Stimulated activated CD4-positive, alpha-beta T cell treated with anti-CD3 and anti-CD28 coated beads, Interleukin-12 subunit alpha, Interleukin-12 subunit beta, amount 100 ng/mL, for 4 hours (primary cell): ENCODE results near the gene LPP.

Experiments
- DNase-seq: peaks from one replicate; pipeline ENCODE4 v3.0.0-alpha.2; 2020

The LPP gene

DNA sequence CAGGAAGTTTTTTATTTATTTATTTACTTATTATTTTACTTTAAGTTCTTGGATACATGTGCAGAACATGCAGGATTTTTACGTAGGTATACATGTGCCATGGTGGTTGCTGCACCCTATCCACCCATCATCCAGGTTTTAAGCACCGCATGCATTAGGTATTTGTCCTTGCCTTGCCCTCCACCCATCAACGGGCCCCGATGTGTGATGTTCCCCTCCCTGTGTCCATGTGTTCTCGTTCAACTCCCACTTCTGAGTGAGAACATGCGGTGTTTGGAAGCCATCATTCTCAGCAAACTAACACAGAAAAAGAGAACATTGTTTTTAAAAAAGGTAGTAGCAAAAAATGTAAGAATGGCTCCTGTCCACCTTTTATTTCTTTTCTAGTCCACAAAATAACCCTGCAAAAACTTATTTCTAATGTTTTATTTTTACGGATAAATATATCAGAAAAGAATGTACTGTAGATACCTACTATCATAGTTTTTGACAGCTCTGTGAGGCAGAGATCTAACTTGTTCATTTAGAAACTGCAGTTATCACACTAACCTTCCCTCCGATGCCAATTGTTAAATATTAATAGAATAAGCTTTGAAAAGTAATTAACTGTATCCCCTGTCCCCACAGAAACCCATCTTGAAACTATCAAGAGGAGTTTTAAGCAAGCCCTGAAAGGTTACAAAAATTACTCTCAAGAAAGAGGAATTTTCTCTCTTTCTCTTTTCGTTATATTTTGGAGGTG, 189.2 kb downstream of the LPP start:
- no peak for DNase-seq

DNA sequence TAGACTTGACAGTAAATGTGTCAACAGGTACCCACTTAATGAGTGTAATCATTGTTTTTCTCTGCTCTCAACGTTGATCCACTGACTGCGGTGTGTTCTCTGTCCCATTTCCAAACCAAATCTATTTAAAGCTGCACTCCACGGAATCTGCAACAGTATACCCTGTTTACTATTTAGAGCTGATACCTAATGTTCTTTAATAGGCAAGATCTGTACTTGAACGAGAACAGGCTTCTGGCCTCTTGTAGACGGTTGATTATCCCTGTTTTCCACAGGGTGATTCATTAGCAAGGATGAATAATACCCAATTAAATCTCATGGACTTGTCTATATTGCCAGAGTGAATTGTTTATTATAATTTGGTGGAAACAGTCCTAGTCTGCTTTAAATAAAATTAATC, 189.9 kb downstream of the LPP start:
- DNase-seq, result no peak

DNA sequence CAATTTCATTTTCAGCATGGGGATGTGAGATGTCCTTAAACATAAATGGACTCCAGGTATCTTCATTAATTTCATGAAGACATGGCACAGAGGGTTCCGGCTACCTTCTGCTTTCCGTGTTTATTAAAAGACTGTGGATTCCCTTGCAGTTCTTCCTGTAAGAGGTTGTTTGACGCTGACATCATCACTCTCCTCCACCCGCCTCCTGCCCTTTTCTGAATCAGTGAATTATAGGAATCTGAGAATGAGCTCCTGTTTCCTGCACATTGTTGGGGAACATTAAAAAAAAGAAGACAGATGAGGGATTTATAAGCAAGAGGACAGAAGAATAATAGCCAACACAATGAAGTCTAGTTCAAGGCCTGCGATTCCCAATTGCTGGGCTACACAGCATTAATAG, 191.3 kb downstream of the LPP start:
- DNase-seq, result no peak

DNA sequence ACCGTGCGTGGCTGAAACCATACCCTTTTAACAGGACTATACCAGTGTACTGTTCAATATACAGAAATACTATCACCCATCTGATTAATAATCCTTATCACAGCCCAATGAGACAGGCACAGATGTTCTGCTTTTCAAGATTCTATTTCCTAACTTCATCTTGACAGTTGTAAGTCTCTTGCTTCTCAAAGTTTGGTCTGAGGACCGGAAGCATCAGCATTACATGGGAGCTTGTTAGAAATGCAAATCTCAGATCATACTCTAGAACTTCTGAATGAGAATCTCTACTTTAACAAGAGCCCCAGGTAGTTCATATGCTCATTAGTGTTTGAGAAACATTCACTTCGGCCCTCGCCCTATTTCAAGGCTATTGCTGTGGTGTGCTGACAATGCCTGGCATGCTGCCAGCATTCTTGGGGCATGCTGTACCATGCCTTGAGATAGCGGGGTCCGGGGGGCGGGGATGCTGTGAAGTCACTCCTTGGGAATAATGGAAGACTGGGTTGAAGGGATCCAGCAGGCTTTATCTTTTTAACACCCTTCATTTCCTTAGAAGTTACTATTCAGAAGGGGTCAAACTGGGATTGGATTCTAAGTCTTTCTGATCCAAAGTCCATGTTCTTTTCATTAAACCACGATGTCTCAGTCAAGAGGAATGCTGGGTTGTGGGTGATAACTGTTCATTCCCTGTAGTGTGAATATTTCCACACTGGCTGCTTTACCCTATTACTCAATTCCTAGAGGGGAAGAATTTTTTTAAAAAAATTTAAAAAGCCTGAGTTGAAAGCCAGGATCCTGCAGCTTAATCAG, 194.7 kb downstream of the LPP start:
- no peak for DNase-seq

DNA sequence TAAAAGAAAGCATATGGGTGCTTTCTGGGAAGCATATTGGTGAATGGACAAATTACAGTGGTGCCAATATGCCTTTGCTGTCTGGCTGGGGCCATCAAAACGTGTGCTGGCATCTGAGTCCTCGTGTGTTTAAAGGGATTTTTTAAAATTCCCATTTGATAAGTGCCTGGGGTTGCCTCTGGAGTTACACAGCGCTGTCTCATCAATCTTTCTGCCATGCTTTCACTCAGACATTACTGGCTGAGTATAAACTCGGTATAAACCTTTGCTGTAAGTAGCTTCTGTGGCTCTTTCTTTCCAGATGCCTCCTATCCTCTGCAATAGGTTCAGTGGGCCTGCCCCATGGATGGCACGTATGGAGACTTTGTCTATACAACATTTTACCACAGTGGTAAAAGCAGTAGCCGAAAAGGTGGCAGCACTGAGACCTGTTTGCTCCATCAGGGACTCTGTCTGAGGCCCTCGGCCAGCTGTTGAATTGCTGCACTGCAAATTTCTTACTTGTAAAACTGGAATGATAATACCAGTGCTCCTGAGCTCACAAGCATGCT, 195.5 kb downstream of the LPP start:
- DNase-seq, result no peak

DNA sequence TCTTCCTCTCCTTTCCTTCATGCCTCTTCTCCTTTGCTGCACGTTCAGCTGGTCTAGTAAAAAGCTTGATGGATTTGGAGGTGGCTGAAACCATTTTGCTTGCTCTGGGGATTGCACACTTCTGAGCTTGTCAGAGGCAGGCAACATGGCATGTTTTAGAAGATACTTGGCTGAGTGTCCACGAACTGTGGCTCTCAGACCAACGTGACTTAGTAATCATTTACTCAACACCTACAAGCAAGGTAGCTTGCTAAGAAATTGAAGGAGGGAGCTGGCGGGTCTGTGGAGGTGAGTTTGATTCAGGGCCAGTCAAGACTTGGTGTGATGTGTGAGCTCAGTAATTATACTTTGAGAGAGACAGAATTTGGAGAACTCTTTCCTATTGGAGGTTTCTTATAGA, 196.0 kb downstream of the LPP start:
- no peak for DNase-seq

DNA sequence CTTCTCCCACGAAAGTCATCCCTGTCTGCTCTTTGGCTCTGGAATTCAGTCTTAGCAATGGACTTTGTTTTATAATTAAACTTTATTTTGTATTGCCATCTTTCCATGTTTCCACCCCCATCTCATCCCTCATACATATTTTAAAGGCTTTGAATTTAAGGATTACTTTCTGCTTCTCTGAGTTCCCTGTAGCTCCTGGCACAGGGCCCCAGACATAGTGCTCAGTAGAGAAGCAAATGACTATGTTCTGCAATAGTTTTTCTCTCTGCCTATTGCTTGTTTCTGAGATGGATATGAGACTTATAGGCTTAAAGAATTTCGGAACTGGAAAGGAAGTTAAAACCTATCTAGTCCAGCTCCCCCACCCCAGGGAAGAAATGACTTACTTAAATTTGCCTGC, 197.0 kb downstream of the LPP start:
- DNase-seq, result no peak

DNA sequence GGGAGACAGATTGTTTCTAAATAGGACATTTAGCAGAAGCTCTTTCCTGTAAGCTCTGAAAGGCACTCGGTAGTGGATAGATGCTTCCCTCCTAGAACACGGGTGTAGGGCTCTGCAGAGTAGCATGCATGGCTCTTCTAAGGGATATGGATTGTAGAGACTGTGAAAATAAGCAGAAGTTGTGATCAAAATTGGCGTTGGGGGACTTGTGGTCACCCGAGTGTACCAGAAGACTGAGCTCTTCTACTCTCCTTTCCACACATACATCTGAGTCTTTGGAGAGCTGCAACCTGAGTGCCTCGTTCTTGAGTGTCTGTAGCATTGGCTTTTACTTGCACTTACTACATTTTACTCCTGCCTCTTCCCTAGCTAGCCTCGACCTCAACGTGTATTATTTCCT, 197.7 kb downstream of the LPP start:
- no peak for DNase-seq

DNA sequence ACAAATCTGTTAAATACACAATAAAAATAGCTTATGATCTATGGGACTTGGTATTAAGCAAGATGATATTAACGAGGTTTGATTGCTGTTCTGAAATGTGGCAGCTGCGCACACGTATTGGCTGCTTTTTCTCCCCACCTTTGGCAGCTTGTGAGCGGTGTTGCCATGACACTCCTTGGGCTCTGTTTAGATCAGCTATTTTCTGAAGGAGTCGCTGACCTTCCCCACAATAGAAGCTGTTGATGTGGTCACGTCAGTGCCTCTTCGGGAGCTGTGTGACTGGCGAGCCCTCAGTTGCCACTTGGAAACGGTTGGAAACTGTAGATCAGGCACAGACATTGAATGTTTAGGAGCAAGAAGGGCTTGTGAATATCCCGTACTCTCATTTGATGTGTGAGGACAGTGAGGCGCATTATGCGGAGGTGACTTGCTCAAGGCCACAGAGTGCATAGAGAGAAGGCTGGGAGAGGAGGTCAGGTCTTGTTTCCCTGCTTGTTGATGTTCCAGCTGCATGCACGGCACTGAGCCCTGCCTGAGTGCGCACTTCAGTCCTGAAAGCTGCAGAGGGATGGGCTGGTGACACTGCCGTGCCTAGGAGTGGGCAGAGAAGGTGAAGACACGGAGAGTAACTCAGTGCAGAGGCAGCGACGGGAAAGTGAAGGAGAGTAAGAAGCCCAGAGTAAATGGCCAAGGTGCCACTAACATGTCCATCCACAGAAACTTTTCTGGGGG, 198.4 kb downstream of the LPP start:
- no peak for DNase-seq

DNA sequence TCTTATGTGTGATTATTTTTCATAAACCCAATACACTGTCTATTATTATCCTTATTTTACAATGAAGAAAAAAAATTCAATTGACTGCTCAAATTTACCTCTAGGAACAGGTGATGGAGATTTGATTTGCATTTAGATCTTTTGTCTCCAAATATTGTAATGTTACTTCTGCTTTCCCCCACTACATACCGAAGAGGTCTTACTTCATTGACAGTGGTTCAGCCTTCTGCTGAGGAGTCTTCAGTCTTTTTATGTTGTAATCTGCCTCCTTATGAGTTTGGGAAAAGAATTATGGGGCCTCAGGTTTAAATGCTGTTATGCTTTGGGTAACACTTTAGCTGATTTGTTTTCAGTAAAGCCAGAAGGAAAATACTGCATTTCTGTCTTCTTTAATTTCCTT, 199.5 kb downstream of the LPP start:
- DNase-seq, result no peak

DNA sequence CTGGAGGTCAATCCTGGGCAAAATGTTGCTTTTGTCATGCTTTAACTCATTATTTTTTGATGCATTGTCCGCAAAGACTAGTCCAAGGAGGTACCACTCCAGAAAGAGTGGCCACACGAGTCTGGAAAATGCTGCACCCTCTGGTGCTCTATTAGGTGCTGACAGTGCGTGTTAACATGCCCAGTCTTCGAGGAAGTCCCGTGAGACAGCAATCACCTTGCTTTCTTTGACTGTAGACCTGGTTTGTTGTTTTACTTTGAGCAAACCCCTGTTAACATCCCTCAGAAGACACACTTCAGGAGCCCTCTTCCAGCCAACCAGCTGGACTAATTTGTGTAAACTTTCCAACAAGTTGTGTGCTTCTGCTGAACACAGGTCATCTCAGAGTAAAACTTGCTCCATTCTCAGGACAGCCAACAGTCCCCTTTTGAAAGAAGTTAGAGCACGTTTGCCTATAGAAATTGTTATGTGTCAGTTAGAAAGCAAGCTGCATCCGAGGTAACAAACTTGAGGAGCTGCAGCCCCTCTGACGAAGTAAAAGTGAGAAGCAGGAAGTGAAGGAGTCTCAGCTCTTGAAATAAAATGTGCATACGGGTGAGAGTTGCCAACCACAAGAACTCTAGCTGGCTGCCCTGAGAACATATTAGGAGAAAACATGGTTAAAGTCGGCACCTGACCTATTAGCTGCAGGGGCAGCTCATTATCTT, 205.0 kb downstream of the LPP start:
- DNase-seq, result no peak

DNA sequence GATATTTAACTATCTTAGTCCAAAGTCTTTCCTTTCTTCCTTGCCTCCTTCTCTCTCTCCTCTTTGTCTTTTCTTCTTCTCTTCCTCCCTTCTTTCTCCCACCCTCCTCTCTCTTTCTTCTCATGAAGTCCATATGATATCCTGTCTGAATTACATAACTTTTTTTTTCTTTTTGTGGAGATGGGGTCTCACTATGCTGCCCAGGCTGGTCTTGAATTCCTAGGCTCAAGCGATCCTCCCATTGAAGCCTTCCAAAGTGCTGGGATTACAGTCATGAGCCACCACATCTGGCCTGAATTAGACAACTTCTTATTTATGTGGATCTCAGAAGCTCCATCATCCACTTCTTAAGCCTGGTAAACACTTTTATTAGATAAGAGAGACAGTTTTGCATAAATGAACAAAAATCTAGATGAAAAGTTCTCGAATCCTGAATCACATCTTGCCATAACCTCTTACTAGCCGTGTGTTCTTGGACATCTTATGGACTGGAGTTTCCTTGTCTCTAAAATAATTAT, 206.5 kb downstream of the LPP start:
- DNase-seq, result no peak

DNA sequence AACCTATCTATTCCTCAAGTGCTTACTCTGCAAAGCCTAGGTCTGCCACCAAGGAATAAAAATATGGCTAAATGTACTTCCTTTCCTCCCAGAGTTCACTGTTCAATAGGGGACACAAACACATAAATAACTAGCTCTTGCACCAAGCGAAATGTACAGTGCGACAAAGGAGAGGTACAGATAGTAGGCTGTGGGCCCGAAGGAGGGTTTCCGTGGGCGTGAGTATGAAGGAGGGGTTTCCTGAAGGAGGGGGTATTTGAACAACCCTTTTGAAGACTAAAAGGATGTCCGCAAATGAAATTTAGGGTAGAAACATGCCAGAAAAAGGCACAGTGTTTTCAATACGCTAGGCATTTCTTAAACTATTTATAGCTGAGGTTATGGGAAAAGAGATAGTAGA, 207.9 kb downstream of the LPP start:
- DNase-seq, result no peak

DNA sequence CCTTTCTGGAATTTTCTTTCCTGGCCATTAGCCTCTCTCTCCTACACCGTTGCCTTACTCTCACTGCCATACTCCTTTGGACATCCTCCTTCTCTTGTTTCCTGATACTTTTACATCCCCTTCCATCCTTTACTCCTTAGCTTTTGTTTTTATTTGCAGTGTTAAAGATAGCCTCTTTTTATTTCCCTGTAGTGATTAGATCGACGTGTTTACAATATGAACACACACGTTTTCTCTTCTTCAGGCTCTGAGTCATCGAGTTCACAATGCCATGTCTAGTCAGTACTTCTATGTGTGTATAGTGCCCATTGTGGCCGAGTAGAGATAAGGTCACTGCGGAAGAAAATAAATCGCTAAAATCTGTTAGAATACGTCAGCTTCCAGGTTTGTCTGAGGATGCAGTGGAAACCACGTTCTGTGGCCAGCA, 208.5 kb downstream of the LPP start:
- no peak for DNase-seq

DNA sequence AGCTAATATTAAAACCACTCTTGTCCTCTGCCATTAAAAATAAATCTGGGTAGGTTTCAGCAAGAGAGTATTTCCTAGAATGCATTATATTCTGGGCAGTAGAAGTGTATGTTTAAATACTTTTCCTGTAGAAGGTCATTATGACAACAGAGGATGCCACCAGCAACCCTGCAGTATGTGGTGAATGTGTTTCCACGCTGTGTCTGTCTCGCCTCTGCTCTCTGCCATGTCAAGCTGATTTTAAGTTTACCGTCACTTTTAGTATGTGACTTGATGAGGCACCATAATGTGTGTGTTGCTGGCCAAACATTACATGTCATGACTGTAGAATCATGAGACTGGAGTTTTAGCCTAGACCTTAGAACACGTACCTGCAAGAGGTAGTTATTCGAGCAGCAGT, 211.2 kb downstream of the LPP start:
- no peak for DNase-seq

DNA sequence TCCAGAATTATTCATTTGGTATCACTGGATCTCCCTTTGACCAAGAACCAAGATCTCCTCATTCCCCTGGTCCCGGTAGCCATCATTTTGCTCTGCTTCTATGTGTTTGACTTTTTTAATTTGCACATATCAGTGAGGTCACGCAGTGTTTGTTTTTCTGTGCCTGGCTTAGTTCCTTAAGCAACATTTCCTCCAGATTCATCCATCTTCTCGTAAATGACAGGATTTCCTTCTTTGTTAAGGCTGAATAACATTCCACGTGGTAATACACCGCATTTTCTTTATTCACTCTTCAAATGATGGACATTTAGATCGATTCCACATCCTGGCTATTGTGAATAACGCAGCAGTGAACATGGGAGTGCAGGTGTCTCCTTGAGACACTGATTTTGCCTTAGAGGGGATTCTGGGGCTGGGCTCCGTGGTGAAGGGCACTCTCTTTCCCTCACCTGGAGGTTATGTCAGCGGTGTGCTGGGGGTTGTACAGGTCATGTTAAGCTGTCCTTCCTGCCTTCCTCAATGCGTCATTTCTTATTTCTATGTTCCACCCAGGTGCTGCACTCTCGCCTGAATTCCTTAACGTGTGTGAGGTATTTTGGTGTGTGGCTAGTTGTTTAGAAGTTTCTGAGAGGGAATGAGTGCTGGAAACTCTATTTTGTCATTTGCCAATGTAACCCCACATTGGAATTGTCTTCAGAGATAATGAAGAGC, 212.2 kb downstream of the LPP start:
- no peak for DNase-seq

DNA sequence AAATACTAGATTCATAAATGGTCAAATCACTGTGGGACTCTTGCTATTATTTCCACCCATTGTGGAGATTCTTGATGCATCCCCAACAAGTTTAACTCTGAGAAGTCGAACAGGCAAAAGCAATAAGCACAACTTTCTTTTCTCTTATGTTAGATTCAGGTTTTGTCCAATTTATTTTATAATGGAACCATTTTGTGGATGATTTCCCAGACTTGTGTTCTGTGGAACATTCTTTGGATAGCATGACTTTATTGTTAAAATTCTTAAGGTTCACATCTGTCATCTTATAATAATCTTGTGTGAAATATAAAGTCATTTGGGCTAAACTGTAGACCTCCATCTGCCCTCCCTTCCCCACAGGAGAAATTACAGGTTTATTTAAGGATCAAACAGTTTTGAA, 213.7 kb downstream of the LPP start:
- no peak for DNase-seq

DNA sequence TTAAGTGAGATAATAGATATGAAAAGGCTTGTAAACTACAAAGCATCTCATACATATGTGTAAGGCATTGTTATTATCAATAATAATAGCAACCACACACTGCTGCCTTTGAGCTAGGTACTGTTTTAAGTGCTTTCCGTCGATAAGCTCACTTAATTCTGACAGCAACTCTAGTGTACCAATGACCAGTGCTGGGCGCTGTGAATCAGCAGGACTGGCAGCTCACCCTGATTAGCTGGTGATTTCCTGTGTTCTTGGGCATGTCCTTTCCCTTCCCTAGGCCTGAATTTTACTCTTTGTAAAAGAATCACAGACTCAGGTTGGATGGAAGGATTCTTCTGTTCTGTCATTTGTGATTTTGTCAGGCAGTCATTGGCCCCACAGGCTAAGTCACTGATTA, 215.6 kb downstream of the LPP start:
- DNase-seq, result no peak

DNA sequence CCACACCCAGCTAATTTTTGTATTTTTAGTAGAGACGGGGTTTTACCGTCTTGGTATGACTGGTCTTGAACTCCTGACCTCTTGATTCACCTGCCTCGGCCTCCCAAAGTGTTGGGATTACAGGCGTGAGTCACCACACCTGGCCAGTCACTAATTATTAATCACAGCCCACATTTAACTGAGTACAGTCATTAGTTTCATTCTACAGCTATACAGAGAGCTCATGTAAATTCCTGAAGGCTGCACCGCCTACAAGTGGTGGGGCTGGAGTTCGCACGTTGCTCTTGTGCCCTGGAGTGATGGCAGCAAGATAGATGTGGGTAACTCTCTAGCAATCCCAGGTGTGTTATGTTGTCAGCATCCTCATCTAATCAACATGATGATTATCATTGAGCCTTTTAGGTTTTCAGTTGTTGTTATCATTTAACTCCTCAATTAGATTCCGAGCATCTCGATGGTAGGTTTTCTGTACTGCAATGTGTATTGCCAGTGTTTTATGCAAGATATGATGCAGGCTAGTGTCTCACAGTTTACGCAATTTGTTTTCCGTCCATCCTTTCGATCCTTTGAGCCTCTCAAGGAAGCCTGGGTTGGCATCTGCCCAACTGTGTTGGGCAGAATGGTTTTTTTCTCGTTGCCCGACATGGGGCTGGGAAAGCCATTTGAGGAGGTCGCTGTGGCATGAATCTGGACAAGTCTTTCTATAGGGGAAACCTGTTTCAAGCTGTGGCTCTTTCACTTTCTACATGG, 216.3 kb downstream of the LPP start:
- no peak for DNase-seq

DNA sequence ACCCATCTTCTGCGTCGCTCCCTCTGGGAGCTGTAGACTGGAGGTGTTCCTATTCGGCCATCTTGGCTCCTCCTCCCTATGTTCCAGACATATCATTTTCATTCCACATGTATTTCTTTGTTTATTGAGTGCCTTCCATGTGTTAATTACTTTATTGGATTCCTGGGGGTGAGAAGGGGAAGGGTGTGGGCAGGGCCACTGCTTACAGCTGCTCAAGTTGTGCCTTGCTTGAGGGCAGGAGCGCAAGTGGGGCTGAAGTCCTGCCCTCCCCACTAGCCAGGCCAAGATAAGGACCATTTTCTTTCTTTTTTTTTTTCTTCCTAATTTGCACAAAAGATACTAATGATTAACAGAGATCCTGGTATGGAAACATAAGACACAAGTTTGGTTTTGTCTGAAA, 224.8 kb downstream of the LPP start:
- no peak for DNase-seq

DNA sequence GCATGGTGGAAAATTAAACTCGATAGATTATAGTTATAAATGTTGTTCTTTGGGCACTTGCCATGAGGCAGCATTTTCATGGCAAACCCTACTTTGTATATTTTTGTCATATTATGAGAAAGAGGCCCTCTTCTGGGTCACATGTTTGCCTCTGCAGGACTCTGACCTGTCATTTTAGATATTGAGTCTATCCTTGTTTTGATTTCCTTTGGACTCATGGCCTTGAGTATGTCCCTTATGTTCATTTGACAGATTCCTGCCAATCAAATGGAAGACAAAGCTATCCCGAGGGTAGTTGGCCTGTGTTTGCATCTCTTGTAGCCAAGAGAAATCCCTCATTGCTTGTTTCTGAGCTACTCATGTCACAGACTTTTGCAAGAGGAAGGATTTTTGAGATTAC, 226.3 kb downstream of the LPP start:
- DNase-seq, result no peak
